ENCODE measurements around the gene FAM120A.

Gene FAM120A

GRCh38 chr9:93549611-93550010, 98.1 kb downstream of the FAM120A start:
- no peak overlapping the region for H3K4me3 ChIP-seq (ENCODE audit: low read length)
- TF ChIP-seq CTCF (conservative IDR thresholded peaks at IDR 0.05; ENCODE audit: low read length), result no peak
- DNase-seq (ENCODE audit: low read depth), result no peak

- no peak for DNase-seq (ENCODE audit: low read depth)
- no peak for TF ChIP-seq CTCF (conservative IDR thresholded peaks at IDR 0.05; ENCODE audit: low read length)
- no peak overlapping the region for H3K4me3 ChIP-seq (ENCODE audit: low read length)
Observed at GRCh38 chr9:93552923-93553322, 101.4 kb downstream of the FAM120A start.

DNA sequence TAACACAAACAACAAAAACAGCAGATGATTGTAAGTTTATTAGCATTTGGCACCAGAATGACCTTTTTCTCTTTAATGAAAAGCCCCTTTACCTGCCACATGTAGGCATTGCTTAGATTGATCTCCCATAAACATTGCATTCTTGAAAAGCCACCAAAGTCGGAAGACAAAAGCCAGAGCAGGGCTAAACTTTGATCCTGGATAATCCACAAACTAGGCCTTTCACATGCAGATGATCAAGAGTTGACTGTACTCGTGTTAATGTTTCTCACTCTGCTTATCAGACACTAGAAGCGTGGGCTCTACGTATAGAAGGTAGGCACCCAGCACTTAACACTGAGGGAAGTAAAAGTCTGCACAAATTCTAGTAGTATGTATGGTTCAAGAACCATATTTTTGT, 103.9 kb downstream of the FAM120A start:
- H3K4me3 ChIP-seq (ENCODE audit: low read length), result no peak overlapping the region
- no peak for TF ChIP-seq CTCF (conservative IDR thresholded peaks at IDR 0.05; ENCODE audit: low read length)
- DNase-seq (ENCODE audit: low read depth), result no peak

- TF ChIP-seq CTCF (conservative IDR thresholded peaks at IDR 0.05; ENCODE audit: low read length), result no peak
- no peak overlapping the region for H3K4me3 ChIP-seq (ENCODE audit: low read length)
- no peak for DNase-seq (ENCODE audit: low read depth)
Observed at GRCh38 chr9:93557366-93558137, 106.1 kb downstream of the FAM120A start.

GRCh38 chr9:93558503-93558902, 107.0 kb downstream of the FAM120A start:
- H3K4me3 ChIP-seq (ENCODE audit: low read length), result no peak overlapping the region
- DNase-seq (ENCODE audit: low read depth), result no peak
- no peak for TF ChIP-seq CTCF (conservative IDR thresholded peaks at IDR 0.05; ENCODE audit: low read length)

DNA sequence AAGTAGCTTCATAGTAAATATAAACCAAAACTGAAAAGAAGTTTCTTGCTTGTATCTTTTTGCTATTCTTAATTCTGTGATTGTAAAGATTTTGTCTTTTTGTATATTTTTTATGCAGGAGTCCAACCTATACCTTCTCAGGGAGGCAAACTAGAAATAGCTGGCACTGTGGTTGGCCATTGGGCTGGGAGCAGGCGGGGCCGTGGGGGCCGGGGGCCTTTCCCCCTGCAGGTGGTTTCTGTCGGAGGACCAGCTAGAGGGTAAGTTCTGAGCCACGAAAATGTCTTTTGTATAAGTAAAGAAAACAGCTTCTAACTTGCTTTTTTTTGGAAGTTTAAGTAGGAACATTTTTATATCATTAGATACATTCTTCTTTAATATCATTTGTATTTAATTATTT, 109.5 kb downstream of the FAM120A start:
- H3K4me3 ChIP-seq (ENCODE audit: low read length), result no peak overlapping the region
- DNase-seq (ENCODE audit: low read depth), result no peak
- no peak for TF ChIP-seq CTCF (conservative IDR thresholded peaks at IDR 0.05; ENCODE audit: low read length)

DNA sequence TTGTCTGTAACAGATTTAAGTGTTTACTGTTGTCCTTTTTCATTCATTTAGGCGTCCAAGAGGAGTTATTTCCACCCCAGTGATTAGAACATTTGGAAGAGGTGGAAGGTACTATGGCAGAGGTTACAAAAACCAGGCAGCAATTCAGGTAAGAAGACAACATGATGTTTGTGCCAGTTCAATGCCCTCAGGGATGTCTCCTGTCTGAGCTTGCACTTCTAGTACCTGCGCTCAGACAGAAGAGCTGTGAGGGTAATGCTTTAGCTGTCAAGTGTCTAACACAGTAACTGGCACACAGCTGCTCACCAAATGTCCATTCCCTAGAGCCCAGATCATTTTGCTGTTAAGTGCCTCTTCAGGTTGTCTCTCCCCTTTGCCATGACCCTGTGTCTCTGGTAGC, 110.7 kb downstream of the FAM120A start:
- TF ChIP-seq CTCF (conservative IDR thresholded peaks at IDR 0.05; ENCODE audit: low read length), result no peak
- DNase-seq (ENCODE audit: low read depth), result no peak
- no peak overlapping the region for H3K4me3 ChIP-seq (ENCODE audit: low read length)
